HG03575 (cell line): ENCODE measurements around the gene ALOX5AP.
"Not testable (repeated sequence)": the region's sequence is repeated elsewhere in the genome, so short reads cannot be mapped to it uniquely, and the experiment has no call there.

Source experiments
- ATAC-seq: cut with Tn5 transposase; IDR thresholded peaks from one replicate; pipeline ENCODE4 v1.9.1; 2021; ENCODE audit not compliant: unreplicated experiment, insufficient number of reproducible peaks, low FRiP score; ENCODE audit errors: extremely low read depth

The ALOX5AP gene

DNA sequence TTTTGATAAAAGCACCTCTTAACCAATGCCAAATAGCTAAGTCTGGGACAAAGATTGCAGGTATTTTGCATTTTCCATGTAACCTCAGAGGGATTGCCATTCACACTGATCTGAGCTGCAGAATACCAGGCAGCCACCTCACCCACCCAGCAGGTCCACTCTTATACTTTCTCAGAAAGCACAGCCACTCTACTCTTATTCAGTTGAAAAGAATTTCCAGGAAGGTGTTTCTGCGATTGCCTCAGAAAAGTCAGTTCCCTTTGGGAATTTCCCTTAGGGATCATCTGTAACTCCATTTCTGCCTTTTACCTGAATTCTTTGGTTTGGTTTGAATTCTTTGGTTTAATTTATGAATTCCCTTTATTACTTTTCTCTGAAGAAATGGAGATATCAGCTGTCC lies 904 bp upstream of the ALOX5AP start:
- ATAC-seq = no peak

DNA sequence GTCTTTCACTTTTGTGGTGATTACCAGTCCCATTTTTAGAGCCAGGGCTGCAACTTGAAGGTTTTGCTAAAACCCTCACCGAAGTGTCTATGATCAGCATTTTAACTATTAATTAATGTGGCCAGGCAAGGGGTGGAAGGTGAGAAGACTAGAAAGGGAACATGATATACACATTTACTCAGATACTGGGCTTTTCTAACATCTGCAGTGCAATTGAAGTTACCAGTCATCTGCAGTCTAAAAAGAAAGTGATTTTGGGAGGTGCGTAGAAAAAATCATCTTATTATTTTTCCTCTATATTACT lies 481 bp downstream of the ALOX5AP start:
- ATAC-seq = no peak

DNA sequence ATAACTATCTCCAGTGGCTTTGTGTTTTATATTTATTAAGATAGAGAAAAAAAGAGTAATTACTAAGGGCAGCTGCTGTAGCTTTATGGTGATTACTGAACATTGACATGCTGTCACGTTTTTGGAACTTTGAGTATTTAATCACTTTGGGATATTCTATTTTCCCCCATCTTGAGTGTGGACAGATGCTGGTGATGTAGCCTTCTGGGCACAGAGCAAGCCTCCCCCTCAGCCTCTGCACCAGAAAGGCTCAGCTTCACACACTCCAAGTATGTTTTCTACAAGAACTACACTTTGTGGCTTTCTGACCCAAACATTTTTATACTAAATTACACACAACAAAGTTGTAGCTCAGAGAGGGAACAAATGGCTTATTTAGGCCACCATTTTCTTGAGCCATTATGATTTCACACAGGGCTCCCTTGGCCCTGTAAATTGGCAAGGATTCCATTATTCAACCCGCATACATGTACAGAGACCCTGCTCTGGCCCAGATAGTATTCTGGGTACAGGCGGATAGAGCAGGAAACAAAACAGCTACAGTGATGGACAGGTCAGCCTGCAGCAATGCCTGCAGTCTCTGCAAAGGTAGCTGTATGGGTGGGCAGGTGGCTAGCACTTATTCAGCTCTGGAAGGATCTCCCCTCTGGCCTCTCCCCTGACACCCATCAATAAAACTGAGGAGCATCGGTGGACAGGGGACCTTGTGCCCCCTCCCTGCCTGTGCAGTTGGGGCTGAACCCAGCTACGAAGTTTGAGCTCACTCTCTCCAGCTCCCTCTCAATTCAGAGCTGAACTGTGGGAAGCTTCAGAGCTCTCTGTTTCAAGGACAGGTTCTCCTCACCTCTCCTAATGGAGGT lies 1.3 kb downstream of the ALOX5AP start:
- no peak for ATAC-seq

DNA sequence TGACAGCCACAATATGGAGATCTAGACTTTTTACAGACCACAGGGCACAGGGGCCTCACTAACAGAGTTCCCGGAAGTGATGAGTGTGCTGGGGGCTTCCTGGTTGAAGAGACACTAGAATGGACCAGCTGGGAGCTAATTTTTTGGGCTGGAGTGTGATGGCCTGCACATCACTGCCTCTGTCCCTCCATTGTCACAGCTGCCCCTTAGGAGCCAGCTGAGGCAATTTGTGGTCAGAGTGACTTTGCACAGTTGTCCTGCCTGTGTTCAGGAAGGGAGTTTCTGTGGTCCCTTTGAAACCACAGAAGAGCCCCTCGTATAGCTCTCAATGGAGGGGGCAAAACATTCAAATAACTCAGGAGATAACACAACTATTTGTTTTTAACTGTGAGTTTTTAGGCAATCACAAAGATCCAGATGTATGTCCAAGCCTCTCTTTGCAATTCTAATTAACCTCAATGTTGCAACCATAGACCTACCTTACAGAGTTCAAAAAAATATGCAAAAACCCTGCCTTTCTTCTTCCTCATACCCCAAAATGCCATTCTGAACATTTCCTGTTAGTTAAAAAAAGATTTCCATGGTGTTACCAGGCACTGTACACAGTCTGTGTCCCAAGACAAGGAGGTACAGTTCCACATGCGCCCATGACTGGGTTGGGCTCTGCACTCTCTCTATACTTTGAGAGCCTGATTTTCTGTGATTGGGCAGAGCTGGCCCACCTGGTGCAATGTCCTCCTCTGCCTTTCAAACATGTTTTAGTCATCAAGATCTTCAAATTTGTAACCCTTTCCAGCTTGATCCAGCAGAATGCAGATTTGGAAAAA lies 2.4 kb downstream of the ALOX5AP start:
- ATAC-seq = no peak

DNA sequence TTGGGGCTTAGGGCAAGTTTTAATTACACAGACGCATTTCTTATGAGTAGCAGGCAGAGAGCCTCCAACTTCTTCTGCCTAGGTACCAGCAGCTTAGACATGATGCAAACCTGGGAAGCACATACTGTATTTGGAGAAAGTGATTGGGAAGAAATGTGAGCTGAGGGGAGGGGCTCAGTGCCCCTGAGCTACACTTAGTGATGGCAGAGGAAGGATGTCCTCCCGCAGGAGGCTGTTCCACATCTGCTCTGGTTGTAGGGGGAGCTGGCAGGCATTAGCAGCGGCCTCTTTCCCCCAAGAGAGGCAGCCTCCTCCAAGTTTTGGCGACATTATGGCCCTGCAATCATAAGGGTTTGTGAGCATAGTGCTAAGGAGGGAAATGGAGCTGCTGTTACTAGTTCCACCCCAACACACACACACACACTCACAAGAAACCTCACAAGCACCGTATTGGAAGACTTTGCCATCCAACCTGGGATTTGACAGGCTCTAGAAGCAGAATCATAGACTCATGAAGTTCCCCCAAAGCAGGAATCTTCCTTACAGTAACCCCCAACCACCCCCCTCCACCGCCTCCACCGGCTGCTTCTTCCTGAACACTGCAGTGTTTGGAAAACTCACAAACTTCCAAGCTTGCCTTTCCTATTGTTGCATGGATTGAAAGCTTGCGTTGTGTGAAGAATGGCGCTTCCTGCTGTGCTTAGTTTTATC lies 3.3 kb downstream of the ALOX5AP start:
- ATAC-seq = no peak

DNA sequence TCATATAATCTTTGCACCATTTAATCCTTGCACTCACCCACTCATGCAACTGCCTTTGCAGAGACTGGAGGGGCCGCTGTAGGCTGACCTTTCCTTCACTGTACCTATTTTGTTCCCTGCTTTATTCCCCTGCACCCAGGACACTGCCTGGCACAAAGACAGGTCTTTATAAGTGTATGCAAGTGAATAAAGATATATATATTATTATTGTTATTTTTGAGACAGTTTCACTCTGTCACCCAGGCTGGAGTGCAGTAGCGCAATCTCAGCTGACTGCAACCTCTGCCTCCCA lies 3.8 kb downstream of the ALOX5AP start:
- no peak for ATAC-seq

DNA sequence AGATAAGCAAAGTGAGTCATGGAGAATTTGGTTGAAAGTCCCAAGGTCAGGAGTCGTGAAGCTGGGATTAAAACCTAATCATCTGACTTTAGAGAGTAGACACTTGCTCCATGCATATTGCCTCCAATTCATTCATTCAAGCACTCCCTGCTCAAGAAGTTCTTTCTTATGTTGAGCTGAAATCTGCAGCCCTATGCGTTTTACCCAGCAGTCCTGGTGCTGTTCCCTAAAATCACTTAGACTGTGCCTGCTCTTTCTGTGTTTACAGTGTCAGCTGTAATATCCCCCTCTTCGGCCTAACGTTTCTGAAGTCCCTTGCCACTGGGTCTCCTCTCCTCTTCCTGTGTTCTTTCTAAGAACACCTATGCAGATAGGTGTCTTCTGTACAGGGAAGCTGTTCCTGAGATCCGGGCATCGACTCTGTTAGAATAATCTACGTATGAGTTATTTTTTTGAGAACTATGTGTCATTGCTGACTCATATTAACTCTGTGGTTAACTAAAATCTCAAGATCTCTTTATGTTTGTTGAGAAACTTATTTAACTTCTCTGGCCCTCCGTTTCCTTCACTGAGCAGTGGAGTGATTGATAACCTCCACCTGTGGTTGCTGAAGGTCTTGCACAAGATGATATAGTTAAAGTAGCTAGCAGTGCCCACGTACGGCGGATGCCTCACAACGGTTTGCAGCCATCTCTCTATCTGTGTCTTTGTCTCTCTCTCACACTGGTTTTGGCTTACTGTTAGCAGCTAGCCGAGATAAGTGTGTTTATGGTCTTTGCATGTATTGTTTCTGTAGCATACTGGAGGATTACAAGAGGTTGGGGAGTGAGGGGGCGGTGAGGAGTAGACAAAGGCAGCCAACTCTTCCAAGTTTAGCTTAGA lies 4.7 kb downstream of the ALOX5AP start:
- no peak for ATAC-seq

DNA sequence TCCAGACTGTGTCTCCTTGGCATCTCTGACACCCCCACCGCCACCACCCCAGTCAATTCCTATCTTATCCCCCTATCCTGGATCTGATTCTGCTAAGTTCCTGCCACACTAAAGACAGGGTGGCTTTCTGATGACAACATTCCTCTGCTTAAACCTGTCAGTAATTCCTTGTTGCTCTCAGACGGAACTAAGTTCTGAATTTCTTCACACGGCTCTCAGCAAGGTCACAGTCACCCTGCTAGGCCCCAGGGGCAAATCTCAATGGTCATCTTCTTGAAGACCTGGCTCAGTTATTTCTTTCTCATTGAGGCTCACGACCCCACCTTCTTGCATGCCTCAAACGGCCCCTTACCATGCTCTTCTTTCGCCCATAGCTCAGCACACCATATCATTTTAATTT lies 7.6 kb downstream of the ALOX5AP start:
- ATAC-seq = no peak

DNA sequence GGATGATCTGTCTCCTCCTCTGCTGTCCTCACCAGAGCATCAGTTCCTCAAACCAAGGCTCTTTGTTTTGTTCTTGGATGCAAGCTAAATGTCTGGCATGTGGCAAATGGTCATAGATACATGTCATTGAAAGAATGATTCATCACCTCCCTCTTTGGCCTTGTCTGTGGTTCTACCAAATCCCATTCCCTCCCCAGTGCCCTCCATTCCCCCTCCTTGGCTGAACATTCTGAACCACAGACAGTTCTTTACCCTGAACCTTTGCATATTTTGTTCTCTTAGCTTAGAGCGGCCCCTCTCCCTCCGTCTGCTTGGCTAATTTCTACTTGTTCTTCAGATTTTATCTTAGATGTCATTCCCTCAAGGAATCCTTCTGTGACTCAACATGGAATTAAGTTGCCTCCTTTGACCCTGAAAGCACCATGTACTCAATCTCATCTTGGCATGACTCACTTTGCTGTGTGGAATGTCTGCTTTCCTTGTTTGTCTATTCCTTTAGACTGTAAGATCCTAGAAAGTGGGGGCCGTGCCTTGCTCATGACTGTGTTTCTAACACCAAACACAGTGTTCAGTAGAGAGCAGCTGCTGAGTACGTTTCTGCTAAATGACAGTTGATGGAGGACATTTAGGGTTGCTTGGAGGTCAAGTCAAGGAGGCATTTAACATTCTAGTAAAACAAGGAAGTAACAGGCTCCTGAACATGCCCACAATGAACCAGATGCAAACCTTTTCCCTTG lies 8.1 kb downstream of the ALOX5AP start:
- no peak for ATAC-seq

DNA sequence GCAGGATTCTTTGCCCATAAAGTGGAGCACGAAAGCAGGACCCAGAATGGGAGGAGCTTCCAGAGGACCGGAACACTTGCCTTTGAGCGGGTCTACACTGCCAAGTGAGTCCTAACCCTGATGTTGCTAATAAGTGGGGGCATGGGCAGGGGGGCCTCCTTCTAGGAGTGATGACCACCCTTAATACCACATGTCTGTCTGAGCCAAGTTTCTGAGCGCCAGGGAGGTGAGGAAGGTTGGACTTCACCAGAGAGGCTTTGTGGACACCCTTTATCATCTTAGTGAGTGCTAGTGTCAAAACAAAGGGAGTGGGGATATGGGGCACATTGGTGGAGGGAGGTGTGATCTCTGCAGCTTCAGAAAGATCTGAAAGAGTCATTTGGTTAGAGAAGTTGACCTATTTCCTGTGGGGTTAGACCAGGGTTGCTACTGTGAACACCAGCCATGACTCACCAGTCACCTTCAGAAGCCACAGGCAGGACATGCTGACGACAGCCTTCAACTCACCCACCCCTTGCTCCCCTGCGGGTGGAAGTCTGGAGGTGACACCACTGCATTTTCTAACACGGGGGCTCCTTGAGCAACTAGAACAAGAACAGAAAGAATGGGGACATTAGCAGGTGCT lies 8.8 kb downstream of the ALOX5AP start:
- ATAC-seq = peak; percentile 96

DNA sequence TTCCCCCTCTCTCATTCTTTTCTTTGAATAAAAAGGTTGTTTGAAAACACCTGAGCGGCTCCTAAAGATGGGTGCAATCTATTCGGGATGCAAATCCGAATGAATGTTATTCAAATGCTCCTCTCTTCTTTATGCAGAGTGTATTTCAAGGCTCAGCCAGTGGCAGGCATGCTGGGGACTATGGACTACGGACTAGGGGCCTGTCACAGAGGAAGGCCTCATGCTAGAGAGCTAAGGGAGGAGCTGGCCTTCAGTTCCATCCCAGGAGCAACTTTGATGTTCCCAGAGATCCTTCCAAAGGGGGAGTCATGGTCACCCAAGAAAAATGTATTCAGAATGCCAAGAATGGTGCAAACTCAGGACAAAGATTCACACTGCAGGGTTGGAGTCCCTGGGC lies 9.3 kb downstream of the ALOX5AP start:
- no peak for ATAC-seq

DNA sequence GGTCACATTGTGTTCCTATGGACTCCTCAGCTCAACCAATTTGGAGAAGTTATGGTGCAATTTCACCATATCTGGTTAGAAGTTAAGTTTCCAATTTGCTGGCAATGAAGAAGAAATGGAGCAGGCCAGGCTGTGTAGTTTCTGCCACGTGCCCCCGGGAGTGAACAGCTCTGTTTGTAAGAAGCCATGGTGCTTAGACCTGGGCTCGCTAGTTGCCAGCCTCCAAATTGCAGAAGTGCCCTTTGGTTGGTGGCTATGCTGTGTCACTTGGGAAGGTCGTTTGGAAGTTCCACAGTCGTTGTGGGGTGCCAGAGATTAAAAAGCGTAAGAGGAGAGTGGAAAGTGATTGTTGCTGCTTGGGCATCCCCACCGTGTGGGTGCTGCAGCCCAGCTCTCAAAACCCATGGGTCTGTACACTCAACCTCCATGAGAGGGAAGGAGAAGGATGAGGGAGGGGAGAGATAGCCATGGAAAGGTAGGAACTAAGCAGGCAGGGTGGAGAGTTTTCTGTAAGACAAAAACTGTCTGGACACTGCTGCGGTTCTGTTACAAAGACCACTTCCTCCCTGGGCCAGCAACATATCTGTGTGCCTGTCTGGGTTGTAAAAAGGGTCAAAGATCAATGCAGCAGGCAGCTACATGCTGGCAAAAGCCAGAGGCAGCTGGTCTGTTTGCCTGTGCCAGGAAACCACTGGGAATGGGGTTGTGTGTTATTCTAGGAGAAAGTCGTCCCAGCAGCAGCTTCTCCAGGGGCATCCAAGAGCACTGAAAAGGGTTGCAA lies 10.8 kb downstream of the ALOX5AP start:
- ATAC-seq = no peak

DNA sequence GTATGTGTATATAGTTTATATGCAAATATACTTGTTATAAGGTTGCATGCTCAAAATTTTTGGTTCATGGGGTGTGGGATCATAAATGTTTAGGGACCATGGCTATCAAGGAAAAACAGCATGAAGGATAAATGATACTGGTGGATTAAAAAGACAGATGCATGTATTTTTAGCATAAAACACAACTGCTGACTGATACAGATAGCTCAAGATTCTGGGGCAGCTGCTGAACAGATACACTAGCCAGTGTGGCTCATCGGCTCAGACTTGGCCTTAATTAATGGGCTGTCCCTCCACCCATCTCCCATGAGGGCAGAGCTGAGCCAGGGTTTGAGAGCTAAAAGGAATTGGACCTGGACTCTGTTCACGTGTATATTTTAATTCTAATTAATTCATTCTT lies 11.4 kb downstream of the ALOX5AP start:
- no peak for ATAC-seq

DNA sequence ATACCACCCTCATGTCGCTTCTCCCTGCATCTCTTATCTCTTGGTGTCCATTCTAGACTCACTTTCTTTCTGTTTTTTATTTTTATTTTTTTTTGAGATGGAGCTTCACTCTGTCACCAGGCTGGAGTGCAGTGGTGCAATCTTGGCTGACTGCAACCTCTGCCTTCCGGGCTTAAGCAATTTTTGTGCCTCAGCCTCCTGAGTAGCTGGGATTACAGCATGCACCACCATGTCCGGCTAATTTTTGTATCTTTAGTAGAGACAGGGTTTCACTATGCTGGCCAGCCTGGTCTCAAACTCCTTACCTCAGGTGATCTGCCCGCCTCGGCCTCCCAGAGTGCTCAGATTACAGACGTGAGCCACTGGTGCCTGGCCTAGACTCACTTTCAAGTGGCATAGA lies 12.5 kb downstream of the ALOX5AP start:
- not testable (repeated sequence) for ATAC-seq

DNA sequence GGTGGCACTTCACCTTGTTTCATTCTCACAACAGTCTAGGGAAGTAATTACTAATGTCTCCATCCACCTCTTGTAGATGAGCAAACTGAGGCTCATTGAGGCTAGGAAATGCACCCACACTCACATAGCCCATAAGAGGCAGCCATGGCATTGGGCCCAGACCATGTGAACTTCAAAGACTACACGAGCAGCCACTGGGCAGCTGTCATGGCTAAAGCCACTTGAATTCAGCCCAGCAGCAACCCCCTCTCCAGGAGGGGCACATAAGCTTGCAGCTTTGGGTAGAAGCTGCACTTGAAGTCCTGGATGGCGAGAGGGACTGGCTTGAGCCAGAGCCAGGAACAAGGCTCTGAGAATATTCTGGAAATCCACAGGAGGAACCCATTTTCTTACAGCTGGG lies 13.4 kb downstream of the ALOX5AP start:
- ATAC-seq = no peak

DNA sequence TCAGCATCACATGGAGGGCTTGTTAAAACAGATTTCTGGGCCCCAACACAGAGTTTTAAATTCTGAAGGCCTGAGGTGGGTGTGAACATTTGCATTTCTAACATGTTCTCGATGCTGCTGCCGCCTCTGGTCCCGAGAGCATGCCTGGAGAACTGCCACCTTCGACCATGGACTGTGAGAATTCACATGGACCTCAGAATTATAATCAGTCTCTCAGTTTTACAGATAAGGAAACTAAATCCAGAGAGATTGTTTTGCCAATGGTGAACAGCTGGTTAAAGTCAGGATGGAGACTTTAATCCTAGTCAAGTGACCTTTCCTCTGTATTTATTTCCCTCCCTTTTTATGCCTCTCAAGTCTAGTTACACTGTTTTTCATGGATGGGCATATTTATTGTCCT lies 14.7 kb downstream of the ALOX5AP start:
- no peak for ATAC-seq

DNA sequence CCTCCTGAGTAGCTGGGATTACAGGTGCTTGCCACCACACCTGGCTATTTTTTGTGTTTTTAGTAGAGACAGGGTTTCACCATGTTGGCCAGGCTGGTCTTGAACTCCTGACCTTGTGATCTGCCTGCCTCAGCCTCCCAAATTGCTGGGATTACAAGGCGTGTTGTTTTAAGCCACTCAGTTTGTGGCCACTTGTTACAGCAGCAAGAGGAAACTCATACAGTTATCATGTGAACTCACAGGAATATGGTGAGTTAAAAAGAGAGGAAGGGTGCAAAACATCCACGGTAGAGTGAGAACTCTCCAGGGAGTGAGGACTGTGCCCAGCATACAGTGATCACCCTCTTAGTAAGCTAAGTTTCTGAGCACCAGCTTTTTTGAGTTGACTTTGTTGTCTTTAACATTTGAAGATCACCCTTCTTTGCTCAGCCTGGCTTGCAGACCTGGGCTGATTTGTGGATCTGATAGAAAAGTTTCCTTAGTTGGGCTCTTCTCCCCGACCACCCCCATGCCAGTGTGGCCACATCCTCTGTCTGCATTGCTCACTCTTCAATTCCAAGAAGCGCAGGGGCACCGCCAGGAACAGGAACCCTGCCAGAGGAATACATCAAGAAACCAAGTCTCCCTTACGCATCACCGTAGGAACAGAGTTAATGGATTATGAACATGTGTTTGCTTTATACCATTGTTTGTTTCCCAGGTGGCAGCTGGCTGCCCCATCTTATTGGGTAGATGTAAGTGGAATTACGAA lies 16.0 kb downstream of the ALOX5AP start:
- ATAC-seq = no peak
